Vagina (tissue), 2 donors: ENCODE data around the gene HTRA1.

Source experiments
- CTCF ChIP-seq, 3 experiments: fragments of 450-650 bp in 2 of 3; fragments of 200-600 bp in 1 of 3; sonication (generic) in 1 of 3; IDR thresholded peaks; one replicate each; pipeline ENCODE4 v1.5.1; 2017 to 2019; ENCODE audit warnings: antibody characterized with exemption in 3 of 3, mild to moderate bottlenecking in 2 of 3, moderate library complexity in 2 of 3
- POLR2A ChIP-seq, 2 donors: fragments of 450-650 bp; IDR thresholded peaks; one replicate each; pipeline ENCODE4 v1.6.1; 2017; ENCODE audit warnings: antibody characterized with exemption in 2 of 2, mild to moderate bottlenecking in 2 of 2, moderate library complexity in 2 of 2
- POLR2AphosphoS5 ChIP-seq, 2 donors: sonication (generic); formaldehyde crosslinking; IDR thresholded peaks; one replicate each; pipeline ENCODE4 v1.9.0; 2017; ENCODE audit warnings: antibody characterized with exemption in 2 of 2, mild to moderate bottlenecking in 2 of 2, low read depth in 1 of 2; ENCODE audit not compliant: insufficient read depth in 1 of 2

GRCh38 chr10:122464586-122464985 is 3.2 kb downstream of the HTRA1 start:
- no peak for TF ChIP-seq CTCF (IDR thresholded peaks at IDR 0.05)
- no peak for TF ChIP-seq POLR2A (IDR thresholded peaks at IDR 0.05)
- no peak for TF ChIP-seq POLR2AphosphoS5 (IDR thresholded peaks at IDR 0.05; ENCODE audit: insufficient read depth in 1 of 2, low read depth in 1 of 2)
